Stimulated activated CD4-positive, alpha-beta T cell treated with anti-CD3 and anti-CD28 coated beads, TNF-alpha, amount 100 ng/mL, for 24 hours (primary cell): ENCODE data around the gene FSTL1.

ENCODE experiments used
- DNase-seq, 3 experiments: peaks; one replicate each; pipeline ENCODE4 v3.0.0-alpha.2; 2020; ENCODE audit warnings: low read depth in 3 of 3

Gene FSTL1

DNA sequence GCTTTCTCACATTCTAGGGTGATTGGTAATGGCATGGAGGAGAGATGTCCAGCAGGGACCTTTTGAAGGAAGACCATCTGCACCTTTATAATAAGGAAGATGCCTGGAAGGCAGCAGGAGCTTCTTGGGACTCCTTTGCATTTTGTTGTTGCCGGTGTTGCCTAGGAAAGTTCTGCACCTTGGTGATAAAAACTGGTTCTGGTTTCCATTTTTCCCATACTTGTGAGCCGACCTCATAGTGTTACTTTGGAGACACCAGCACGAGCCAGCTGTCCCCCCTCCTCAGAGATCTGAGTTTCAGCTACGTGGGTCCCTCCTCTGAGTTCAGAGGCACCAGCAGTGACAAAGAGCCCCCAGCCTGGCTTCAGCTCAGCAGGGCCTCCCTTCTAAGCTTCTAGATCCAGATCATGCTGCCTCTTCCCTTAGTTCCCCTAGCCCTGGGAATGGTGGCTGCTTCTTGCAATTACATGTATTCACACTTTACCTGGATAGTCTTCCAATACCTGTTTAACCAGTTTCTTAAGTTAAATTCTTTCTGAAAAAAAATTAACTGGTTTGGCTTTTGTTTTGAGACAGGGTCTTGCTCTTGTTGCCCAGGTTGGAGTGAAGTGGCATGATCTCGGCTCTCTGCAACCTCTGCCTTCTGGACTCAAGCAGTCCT, 18.0 kb upstream of the FSTL1 start:
- no peak for DNase-seq

DNA sequence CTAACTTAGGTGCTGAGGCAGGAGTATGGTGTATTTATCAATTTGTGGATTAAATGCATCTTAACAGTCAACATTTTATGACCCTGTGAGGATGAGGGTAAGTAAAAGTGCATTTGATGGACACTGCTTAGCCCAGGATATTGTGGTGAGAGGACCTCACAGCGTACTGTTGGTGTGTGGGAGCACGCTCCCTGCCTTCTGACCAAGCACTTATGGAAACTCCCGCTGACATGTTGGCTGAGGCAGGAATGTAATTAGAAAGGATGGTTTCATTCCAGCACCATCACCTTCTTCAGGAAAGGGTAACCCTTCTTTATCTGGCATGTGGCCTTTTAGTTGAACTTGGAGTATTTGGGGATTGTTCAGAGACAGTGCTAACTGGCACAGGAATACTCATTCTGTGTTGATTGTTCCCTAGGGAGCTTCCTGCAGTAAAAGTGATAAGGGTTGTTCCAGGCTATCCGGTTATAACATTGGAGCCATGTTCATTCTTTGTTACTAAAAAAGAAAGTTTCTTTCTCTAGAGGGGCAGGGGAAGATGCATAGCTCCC, 11.7 kb upstream of the FSTL1 start:
- no peak for DNase-seq

DNA sequence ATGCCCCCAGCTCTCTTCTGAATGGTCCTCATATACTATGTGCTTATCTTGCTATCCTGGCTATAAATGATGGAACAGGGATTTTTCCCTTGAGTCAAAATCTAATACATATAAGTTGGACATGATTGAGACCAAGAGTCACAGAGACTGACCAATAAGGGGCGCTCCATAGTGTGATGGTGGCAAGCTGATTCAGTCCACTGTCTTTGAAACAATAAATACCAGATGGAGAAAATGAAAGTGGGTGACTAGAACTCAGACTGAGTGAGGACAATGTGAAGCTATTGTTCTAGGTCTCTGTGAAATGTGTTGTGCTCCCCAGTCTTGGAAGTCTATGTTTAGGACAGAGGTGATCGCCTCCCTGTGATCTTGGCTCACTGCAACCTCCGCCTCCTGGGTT, 10.6 kb upstream of the FSTL1 start:
- DNase-seq, result no peak

DNA sequence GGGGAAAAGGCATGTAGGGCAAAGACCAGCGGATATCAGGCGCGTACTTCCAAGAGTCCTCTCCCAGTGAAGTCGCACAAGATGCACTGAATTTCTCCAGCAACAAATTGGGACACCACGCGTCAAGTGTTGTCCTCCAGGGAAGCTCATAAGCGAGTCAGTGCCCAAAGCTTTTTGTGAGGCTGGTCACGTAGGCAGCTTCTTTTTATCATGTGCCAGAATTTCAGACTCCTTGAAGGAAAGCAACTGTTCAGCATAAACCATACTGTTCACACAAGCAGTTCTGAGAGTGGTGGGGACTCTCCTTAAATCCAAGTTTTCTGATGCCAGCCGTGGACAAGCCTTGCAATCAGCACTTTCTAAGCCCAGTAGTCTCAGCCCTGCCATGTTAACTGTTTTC, 10.1 kb upstream of the FSTL1 start:
- no peak for DNase-seq

DNA sequence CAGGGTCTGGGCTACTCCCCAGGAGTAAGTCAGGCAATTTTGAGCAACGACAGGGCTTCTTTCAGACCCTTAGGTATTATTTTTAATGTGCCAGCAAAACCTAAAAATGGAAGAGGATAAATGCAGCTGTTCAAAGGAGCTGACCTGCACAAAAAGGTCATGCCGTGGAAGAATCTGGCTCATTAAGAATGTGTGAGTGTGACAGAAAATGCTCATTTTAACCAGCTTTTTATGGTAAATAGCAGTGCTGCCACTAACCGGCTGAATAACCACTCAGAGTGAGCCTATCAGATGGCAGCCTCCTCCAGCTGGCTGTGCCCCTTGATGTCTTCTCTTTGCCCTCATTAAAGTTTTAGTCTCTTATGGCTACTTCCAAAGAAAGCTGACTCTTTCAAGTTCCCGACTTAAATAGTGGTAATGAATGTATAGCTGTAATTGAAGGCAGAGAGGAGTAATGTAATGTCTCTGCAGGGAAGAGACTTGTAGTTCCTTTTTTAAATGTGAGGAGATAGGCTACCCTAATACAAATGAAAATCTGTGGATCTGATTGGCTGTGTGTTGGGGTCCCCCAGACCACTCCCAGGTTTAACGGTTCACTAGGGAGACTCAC, 9.5 kb upstream of the FSTL1 start:
- DNase-seq, result no peak

DNA sequence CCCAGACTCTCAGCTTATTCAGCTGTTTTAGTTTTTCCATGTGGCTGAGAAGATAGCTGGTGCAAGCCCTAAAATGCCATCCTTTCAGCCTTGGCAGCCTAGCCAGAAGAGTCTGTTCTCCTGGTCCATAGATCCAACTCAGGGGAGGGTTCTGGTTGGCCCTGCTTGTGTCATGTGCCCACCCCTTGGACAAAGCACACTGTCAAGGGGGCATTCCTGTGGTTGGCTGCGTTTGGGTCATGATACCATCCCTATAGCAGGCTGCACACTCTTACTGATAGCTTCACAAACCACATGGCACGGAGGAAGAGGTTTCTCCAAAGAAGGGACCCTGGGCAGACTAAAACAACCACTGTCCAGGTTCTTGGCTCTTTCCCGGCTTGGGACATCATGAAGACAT, 8.4 kb upstream of the FSTL1 start:
- no peak for DNase-seq

DNA sequence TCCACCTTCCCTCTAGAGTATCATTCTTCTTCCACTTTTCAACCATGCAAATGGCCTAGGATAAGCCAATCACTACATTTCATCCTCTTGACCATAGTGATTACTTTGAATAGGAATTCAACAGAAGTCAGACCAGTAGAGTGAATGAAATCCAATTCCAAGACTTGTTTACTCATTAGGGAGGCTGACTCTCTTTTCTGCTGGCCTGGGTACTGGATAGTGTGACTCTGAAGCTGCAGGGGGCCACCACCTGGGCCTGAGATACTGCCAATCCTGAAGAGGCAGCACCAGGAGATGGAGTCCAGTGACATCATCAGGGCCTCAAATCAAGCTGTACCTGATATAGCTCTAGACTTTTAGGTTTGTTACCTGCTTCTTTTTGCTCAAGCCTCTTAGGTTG, 7.0 kb upstream of the FSTL1 start:
- DNase-seq, result no peak

DNA sequence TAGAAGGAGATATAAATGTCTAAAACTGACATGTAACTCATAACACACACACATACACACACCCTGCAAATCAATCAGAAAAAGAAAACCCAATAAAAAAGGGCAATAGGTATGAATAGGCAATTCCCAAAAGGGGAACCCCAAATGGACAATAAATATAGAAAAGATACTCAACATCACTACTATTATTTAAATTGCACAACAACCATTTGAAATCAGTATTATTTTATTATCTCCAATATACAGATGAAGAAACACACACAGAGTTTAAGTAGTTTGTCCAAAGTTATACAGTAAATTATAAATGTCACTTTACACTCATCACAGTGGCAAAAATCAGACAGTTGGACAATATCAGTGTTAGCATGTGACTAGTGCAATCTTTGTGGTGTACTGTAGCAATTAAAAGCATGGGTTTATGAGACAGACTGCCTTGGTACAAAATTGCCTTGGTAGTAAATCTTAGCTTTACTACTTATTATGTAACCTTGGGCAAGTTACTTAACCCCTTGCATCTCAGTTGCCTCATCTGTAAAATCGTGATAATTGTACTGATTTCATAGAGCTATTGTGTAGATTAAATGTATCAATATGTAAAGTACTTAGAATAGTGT, 3.4 kb upstream of the FSTL1 start:
- no peak for DNase-seq

DNA sequence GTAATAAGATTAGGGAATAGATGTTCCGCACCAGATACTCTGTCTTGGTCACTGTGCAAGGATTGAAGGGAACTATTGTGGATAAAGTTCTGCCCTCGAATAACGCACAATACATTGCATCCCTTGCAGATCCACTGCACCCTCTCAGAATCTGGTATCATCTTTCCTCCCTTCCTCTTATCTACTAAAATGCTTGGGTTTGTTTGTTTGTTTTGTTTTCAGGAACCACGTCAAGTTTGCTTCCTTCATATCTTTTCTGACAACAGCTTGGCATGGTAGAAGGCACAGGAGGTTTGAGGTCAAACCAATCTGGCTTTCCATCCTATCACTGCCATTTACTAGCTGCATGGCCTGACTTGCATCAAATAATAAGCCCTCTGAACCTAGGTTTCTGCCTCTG, 2.0 kb upstream of the FSTL1 start:
- no peak for DNase-seq

DNA sequence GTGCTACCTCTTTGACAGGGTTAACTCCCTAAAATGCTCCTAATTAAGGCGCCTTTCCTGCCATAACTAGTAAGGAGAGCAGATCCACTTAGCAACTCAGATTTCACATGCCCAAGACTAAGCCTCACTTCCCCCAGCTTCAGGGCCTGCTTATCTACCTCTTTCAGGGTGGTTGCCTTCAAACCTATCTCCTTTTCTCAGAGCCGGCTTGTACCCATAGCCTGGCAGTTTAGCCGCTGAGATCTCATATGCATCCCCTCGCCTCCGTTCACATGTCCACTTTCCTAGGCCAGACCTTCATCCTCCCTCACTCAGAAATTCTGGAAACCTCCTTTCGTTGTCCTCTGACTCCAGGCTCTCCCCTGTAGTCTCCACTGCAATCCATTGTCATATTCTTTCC, 1.0 kb upstream of the FSTL1 start:
- DNase-seq, result no peak

DNA sequence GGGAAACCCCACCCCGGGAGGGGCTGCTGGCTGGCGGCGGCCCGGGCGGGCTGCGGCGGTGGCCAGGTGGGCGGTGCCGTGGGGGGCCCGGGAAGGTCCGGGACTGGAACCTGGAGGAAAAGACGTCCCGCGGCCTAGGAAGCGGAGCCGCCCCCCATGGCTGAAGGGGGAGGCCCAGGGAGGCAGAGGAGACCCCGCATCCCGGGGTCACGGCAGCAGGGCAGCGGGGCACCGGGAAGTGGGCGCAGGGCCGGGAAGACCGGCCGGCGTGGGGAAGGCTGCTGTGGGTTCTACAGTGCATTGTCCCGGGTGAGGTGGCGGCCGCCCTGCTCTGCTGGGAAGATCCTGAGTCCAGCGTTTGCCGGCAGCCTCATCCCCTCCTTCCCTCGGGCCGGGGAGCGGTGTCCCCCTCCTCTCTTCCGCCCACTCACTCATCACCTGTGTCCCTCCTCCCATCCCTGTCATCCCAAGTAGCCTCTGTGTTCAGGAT, 525 bp upstream of the FSTL1 start:
- no peak for DNase-seq

DNA sequence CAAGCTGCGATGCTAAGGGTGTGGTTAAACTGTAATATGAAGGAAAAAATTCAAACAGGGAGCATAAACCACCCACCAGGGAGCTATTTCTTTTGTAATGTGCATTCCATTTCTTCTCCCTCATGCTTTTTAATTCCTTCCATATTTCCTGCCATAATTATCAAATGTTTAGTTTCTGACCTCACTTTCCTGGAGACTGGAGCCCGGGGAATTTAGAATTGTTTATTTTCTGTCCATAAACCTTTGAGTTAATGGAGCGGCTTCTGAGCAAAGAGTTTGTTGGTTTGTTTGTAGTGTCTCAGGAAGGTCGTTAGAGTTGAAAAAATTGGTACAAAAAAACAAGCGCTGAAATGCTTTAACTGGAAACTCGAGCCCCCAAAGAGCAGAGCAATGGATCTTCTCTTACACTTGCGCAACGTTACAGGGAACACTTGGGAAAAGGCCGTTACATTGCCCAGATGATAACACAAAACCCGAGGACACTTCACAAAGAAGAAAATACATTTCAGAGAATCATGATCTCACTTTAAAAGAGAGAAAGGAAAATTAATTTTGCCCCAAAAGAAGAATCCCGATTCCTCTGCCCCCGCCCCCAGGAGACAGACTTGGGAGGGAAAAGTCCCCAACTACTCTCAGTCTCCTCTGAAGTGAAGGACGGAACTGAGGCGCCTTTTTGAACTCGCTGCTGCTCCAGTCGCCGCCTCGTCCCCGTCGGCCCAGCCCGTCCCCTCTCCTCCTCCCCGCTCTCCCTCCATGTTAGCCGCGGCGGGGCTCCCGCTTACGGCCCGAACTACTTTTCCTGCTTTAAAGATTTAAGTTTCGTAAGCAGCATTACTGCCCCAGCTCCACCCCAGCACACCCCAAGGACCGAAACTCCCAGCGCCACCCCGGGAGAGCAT, 842 bp downstream of the FSTL1 start:
- peak in 1 of 3 experiments; percentile 9 for DNase-seq

DNA sequence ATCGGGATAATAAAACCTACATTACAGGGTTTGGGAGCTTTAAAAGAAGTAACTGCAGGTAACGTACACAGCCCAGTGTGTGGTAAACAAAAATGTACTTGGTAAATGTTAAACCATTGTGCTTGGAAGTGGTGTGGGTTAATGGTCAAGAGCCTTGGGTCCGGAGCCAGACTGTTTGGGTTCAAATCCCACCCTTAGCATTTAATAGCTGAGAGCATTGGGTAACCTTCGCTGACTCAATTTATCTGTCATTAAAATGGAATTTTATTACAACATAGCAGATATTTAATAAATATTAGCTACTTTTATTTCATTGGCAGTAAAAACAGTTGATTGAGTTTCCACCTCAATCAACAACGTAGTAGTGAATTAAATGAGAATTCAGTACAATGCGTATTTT, 1.5 kb downstream of the FSTL1 start:
- no peak for DNase-seq

DNA sequence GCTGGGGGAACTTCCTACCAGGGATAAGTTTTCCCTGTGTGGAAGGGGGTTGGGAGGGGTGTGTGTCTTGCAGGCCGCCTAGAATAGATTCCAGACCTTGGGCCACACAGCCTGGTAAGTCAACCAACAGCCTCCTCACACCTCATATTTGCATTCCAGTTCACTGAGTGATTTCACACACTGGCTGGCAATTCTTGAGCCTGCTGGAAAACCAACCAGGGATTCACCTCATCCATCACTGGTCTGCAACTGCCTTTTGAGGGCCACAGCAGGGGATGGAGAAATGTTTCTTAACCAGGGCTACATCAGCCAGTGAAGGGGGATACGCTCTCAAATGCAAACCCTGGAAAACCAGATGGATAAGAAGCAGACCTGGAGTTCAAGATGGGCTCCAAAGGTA, 2.0 kb downstream of the FSTL1 start:
- no peak for DNase-seq

DNA sequence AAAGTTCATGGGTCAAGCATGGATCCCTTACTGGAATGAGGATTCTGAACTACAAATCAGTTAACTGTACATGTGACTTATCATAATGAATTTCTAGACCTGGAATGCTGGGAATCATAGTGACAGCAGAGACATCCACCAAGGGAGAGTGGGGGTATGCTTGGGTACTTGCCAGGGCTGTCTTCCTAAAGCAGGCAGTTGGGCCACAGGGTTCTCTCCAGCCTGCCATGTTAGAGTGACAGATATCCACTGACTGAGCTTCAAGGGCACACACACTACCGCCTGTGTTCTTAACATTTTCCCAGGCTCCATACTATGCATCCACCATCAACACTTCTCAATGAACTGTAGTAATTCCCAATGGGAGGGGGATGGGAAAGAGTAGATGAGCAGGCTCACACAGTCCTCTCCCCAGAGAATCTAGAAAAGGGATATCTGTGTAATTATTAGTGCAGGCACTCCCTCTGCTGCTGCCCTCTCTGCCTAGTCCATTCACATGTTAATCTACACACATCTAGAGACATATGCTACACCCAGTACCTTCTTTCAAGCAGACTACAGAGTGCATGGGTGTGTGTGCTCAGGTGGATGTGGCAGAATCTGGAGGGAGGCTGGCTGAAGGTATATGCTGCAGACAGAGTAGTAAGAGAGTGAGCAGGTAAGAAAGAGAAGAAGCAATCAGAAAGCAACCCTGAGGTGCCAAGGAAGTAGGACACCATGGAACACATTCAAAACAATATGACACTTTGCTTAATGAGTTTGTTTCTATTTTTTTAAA, 3.7 kb downstream of the FSTL1 start:
- no peak for DNase-seq

DNA sequence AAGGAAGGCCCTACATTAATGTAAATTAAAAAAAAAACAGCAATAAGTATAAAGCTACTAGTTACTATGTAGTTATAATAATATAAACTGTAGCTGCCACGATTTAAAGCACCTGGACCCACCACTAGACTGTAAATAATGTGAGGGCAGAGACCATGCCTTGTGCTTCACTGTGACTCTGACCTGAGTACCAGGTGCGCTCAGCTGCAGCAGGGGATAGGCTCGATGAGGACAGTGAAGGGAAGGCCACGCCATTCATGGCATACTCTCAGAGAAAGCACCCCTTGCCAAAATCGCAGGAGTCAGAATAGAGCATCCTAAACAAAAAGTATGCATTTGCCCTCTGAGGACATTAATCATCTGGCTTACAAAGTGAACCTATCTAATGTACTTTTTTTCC, 5.1 kb downstream of the FSTL1 start:
- DNase-seq, result no peak

DNA sequence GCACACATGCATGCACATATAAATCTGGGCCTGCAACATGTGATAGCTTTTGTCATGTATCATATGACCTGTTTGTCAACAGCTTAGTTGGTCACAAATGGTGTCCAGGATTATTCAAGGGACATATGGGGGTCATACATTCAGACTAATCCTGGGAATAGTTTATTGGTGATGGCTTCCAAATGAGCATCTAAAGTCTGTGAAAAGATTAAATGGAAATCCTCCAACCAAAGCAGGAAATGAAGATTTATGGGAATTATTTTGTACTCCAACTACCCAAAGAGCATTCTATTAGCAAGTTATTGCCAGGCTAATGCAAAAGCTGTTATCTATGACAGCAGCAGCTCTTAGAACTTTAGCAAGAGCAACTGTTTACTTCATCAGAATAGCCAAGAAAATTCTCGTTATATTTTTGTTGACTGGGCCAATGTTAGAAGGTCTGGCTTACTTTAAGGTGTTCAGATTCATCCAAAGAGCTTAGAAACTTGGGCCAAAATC, 7.1 kb downstream of the FSTL1 start:
- DNase-seq, result no peak

DNA sequence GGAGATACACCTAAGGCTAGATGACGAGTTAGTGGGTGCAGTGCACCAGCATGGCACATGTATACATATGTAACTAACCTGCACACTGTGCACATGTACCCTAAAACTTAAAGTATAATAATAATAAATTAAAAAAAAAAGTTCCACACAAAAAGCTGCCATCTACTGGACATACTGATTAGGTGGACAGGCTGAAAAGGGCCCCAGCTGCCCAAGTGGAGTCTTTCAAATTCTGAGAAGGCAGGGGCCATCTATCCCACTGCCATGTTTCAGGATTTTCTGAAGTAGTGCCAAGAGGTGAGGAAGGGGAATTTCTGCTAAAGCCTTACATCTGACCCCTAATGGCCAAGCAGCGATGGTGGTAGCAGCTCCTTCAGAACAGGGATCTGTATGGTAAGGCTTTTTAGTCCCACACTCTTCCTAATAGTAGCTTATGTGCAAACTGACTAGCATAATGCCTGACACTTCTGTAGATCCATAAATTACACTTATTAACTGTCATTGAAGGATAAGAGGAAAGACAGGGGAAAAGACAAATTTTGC, 7.7 kb downstream of the FSTL1 start:
- no peak for DNase-seq

DNA sequence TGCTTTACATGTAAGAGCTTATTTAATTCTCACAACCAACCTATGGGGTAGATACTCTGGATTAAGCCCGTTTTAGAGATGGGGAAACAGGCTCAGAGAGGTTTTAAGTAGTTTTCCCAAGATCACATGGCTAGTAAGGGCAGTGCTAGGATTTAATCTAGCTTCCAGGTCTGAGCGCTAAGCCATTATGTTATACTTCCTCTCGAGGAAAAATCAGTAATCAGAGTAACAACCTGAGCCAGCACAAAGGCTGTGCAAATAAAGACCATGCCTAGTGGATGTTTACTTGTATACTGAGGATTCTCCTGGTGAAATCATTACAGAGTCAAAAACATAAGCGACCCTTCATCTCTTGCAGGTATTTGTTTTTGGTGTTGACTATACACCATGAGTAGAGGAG, 9.0 kb downstream of the FSTL1 start:
- DNase-seq, result no peak

DNA sequence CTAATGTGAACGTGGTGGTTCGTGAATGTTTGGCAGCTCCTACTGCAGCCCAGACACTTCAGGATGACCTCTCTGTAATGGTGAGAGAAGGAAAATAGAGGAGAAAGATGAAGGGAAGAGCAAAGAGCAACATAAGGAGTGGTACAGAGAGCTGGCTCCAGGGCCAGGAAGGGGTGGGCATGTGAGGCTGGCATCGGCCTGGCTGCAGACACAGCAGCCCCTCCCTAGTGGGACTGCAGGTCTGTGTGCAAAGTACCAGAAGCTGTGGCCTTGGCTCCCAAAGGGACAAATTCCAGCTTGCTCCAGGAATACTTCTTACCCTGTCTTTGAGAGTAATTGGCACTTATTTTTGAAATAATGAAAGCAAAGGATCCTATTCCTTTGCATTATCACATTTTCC, 10.0 kb downstream of the FSTL1 start:
- DNase-seq, result no peak
